Limb (tissue), 2 donors: ENCODE data around the gene PNMA3.
A peak's percentile ranks its signal among the peaks of the same experiment; 100 is the strongest.
"Not testable (repeated sequence)": the region's sequence is repeated elsewhere in the genome, so short reads cannot be mapped to it uniquely, and the experiment has no call there.

Experiments used
- DNase-seq, 2 donors: peaks; one replicate each; pipeline ENCODE4 v3.0.0-alpha.2; 2016; ENCODE audit errors: extremely low spot score in 2 of 2

The PNMA3 gene

GRCh38 chrX:153055871-153056749 lies at the start of gene PNMA3:
Gene PNMA3 (plus strand): TSS chrX:153056470. CDS start chrX:153057056, 586 bp downstream.
- DNase-seq: peak in 1 of 2 donors; percentile 62

- DNase-seq: not testable (repeated sequence)
These were observed 39.1 kb upstream of the PNMA3 start for GRCh38 chrX:153017174-153017573.

- no peak for DNase-seq
These were observed 37.1 kb upstream of the PNMA3 start for GRCh38 chrX:153019166-153019565.

- not testable (repeated sequence) for DNase-seq
These were observed 29.8 kb upstream of the PNMA3 start for GRCh38 chrX:153026501-153026900.

- DNase-seq: not testable (repeated sequence)
These were observed 27.8 kb upstream of the PNMA3 start for GRCh38 chrX:153028487-153028886.

- DNase-seq: no peak
These were observed 27.1 kb upstream of the PNMA3 start for GRCh38 chrX:153029162-153029561.

GRCh38 chrX:153029875-153030274 lies 26.4 kb upstream of the PNMA3 start:
- no peak for DNase-seq

GRCh38 chrX:153030801-153031200 lies 25.5 kb upstream of the PNMA3 start:
- no peak for DNase-seq

- peak; percentile 6 to 78 for DNase-seq
These were observed 23.7 kb upstream of the PNMA3 start for GRCh38 chrX:153032397-153033118.

- no peak for DNase-seq
These were observed 7.2 kb upstream of the PNMA3 start for GRCh38 chrX:153049093-153049492.

- no peak for DNase-seq
These were observed 3.7 kb upstream of the PNMA3 start for GRCh38 chrX:153052534-153052933.

GRCh38 chrX:153057281-153057680 lies 1.0 kb downstream of the PNMA3 start:
- DNase-seq: no peak

- DNase-seq: no peak
These were observed 3.2 kb downstream of the PNMA3 start for GRCh38 chrX:153059191-153060094.

GRCh38 chrX:153060095-153060445 lies 3.8 kb downstream of the PNMA3 start:
- no peak for DNase-seq

GRCh38 chrX:153061732-153062131 lies 5.5 kb downstream of the PNMA3 start:
- no peak for DNase-seq

GRCh38 chrX:153063315-153063714 lies 7.0 kb downstream of the PNMA3 start:
- no peak for DNase-seq

GRCh38 chrX:153064061-153064460 lies 7.8 kb downstream of the PNMA3 start:
- no peak for DNase-seq

GRCh38 chrX:153065389-153065788 lies 9.1 kb downstream of the PNMA3 start:
- no peak for DNase-seq

GRCh38 chrX:153066402-153066801 lies 10.1 kb downstream of the PNMA3 start:
- DNase-seq: not testable (repeated sequence)

- DNase-seq: not testable (repeated sequence)
These were observed 15.8 kb downstream of the PNMA3 start, which contains the start of gene PNMA6A for GRCh38 chrX:153071909-153072583. Gene PNMA6A (plus strand): TSS chrX:153072454. CDS start chrX:153073063, 609 bp downstream.

- not testable (repeated sequence) for DNase-seq
These were observed 17.1 kb downstream of the PNMA3 start for GRCh38 chrX:153073331-153073730.
